Endothelial cell of umbilical vein (primary cell): ENCODE data around the gene C2orf68. TPM values are rescaled to one million over a fixed set of nuclear protein-coding genes. Genes with fewer than 3 reads are reported as not detected.

Experiments used
- BruUV-seq: library from RNA; stranded (reverse); fragments of 400-500 nt; replicated peaks from 2 replicates; lab custom pipeline; 2021; lab: Mats Ljungman, UMichigan
- CTCF ChIA-PET: fragments of 300-600, 350-600 bp; sonication (Branson Sonifier 250); formaldehyde crosslinking; loops from one replicate; lab custom pipeline; 2021; ENCODE audit warnings: antibody characterized with exemption, inconsistent platforms; lab: Charles Lee
- POLR2A ChIA-PET: fragments of 300-600, 350-600 bp; sonication (Branson Sonifier 250); formaldehyde crosslinking; loops from one replicate; lab custom pipeline; 2021; ENCODE audit warnings: antibody characterized with exemption, inconsistent platforms; lab: Charles Lee
- DNase-seq: peaks from one replicate; pipeline ENCODE4 v3.0.0-alpha.2; 2011; ENCODE audit warnings: low read depth, low spot score
- FAIRE-seq: peaks from 2 replicates; lab custom pipeline; 2011; peaks lifted over from hg19 to GRCh38; lab: Jason Lieb, UNC
- H2AFZ ChIP-seq: 2 replicates; pipeline ENCODE4 v1.6.0; 2012; ENCODE audit warnings: low read depth, low read length, control low read depth, inconsistent platforms
- H3K27ac ChIP-seq: 2 replicates; pipeline ENCODE4 v1.5.1; 2011; ENCODE audit warnings: low read depth, mild to moderate bottlenecking, control low read depth, low read length, moderate library complexity; ENCODE audit not compliant: insufficient read depth
- H3K27me3 ChIP-seq, 2 experiments: 2 replicates each; pipeline versions ENCODE4 v1.6.0 to v1.6.1; 2011; ENCODE audit warnings: low read length in 2 of 2, mixed read lengths in 1 of 2; ENCODE audit not compliant: control insufficient read depth in 2 of 2, insufficient read depth in 2 of 2
- H3K36me3 ChIP-seq, 2 experiments: 2 replicates in 1 of 2; 3 replicates in 1 of 2; pipeline ENCODE4 v1.5.1; 2011; ENCODE audit warnings: low read length in 2 of 2, mild to moderate bottlenecking in 1 of 2, moderate library complexity in 1 of 2; ENCODE audit not compliant: control insufficient read depth in 2 of 2, insufficient read depth in 2 of 2; ENCODE audit errors: extremely low read depth in 1 of 2
- H3K4me1 ChIP-seq: 3 replicates; pipeline ENCODE4 v1.5.1; 2011; ENCODE audit warnings: mild to moderate bottlenecking, low read length; ENCODE audit not compliant: control insufficient read depth, insufficient read depth; ENCODE audit errors: extremely low read depth
- H3K4me2 ChIP-seq: 2 replicates; pipeline ENCODE4 v1.6.1; 2011; ENCODE audit warnings: low read length, control low read depth, mixed read lengths; ENCODE audit not compliant: insufficient read depth
- H3K4me3 ChIP-seq, 3 experiments: fragments of 200-600 bp in 1 of 3; sonication (generic), shearing (Covaris generic) in 1 of 3; replicated peaks in 1 of 3; 2 replicates each; pipeline ENCODE4 v1.5.1; 2011 to 2016; ENCODE audit warnings: control low read depth in 3 of 3, low read length in 3 of 3, mild to moderate bottlenecking in 2 of 3, inconsistent platforms in 1 of 3, low read depth in 1 of 3, moderate library complexity in 1 of 3; ENCODE audit not compliant: insufficient read depth in 1 of 3
- H3K79me2 ChIP-seq: 2 replicates; pipeline ENCODE4 v1.6.0; 2012; ENCODE audit warnings: low read length, inconsistent platforms; ENCODE audit not compliant: control insufficient read depth, insufficient read depth
- H3K9ac ChIP-seq: replicated peaks from 2 replicates; pipeline ENCODE3; 2011; ENCODE audit warnings: low read length, control low read depth; ENCODE audit not compliant: insufficient read depth; ENCODE audit errors: extremely low read depth
- H3K9me1 ChIP-seq: replicated peaks from 3 replicates; pipeline ENCODE4 v1.6.0; 2011; ENCODE audit warnings: mild to moderate bottlenecking, low read length; ENCODE audit not compliant: control insufficient read depth, insufficient read depth; ENCODE audit errors: extremely low read depth
- H3K9me3 ChIP-seq: replicated peaks from 2 replicates; pipeline ENCODE4 v1.5.1; 2012; ENCODE audit warnings: low read length, inconsistent platforms; ENCODE audit not compliant: control insufficient read depth, insufficient read depth
- H4K20me1 ChIP-seq: replicated peaks from 2 replicates; pipeline ENCODE3; 2011; ENCODE audit warnings: mild to moderate bottlenecking, low read length; ENCODE audit not compliant: control insufficient read depth, insufficient read depth; ENCODE audit errors: extremely low read depth
- EZH2 ChIP-seq: IDR thresholded peaks from 2 replicates; pipeline ENCODE4 v1.6.1; 2012; ENCODE audit warnings: borderline replicate concordance, low read depth, mild to moderate bottlenecking, moderate library complexity, low read length, inconsistent platforms; ENCODE audit not compliant: severe bottlenecking
- FOS ChIP-seq: IDR thresholded peaks from 2 replicates; pipeline ENCODE4 v1.6.1; 2011; ENCODE audit warnings: mild to moderate bottlenecking, low read length, moderate library complexity, borderline replicate concordance; ENCODE audit not compliant: insufficient read depth
- GATA2 ChIP-seq: IDR thresholded peaks from 2 replicates; pipeline ENCODE4 v1.7.0; 2011; ENCODE audit warnings: low read depth, mild to moderate bottlenecking, moderate library complexity, mixed read lengths, low read length; ENCODE audit not compliant: insufficient read length, insufficient read depth
- JUN ChIP-seq: IDR thresholded peaks from 2 replicates; pipeline ENCODE4 v1.6.1; 2011; ENCODE audit warnings: borderline replicate concordance, low read depth; ENCODE audit not compliant: insufficient read length, insufficient read depth
- MAX ChIP-seq: IDR thresholded peaks from 2 replicates; pipeline ENCODE4 v1.6.1; 2011; ENCODE audit not compliant: insufficient read depth, insufficient read length
- MYC ChIP-seq: IDR thresholded peaks from one replicate; pipeline ENCODE4 v1.6.1; 2011; ENCODE audit warnings: mild to moderate bottlenecking, low read depth, low read length
- POLR2A ChIP-seq: IDR thresholded peaks from 2 replicates; pipeline ENCODE4 v1.6.1; 2012; ENCODE audit warnings: low read depth, mild to moderate bottlenecking, control low read depth, low read length
- POLR2AphosphoS5 ChIP-seq: IDR thresholded peaks from 2 replicates; pipeline ENCODE4 v1.6.1; 2012; ENCODE audit warnings: low read depth, mild to moderate bottlenecking, control low read depth, low read length, moderate library complexity; ENCODE audit not compliant: insufficient read depth
- dilution Hi-C: fragments of 300-500 bp; cut with MboI; formaldehyde crosslinking; loops from one replicate; pipeline ENCODE4 v1.15.0; 2019; ENCODE audit warnings: low sequenced_read_pairs; ENCODE audit not compliant: extremely low pct_ligation_motif_present
- intact Hi-C: fragments of 100-400 bp; cut with micrococcal nuclease; formaldehyde crosslinking; loops from one replicate; pipeline ENCODE4 v1.10.0; 2022
- polyA plus RNA-seq, 4 experiments: library from polyadenylated mRNA; depleted of rRNA in 3 of 4; stranded (reverse) in 3 of 4; unstranded in 1 of 4; fragments of >200 nt; gene quantifications; 2 replicates each; pipeline versions ENCODE4 v1.2.1 to v1.2.3, GENCODE V29; 2011 to 2012; ENCODE audit warnings: missing spikeins in 1 of 4
- total RNA-seq: library from RNA; stranded (reverse); gene quantifications from 2 replicates; pipeline ENCODE4 v1.2.3, GENCODE V29; 2021
- TF ChIP-seq, protein P1 (sequence below), 2 donors: IDR thresholded peaks; 1 replicate in 1 of 2; 2 replicates in 1 of 2; pipeline ENCODE4 v1.5.1; 2011; ENCODE audit warnings: low read length in 2 of 2, mild to moderate bottlenecking in 2 of 2, moderate library complexity in 2 of 2, control low read depth in 1 of 2, inconsistent platforms in 1 of 2, low read depth in 1 of 2; ENCODE audit not compliant: insufficient read depth in 1 of 2; ENCODE audit errors: extremely low read depth in 1 of 2

The C2orf68 gene
- total and polyA plus RNA-seq, 2 donors (not counting 3 experiments of a cell fraction or from before 2014, with no cell fraction given) = 17.4 to 27.4 TPM

DNA sequence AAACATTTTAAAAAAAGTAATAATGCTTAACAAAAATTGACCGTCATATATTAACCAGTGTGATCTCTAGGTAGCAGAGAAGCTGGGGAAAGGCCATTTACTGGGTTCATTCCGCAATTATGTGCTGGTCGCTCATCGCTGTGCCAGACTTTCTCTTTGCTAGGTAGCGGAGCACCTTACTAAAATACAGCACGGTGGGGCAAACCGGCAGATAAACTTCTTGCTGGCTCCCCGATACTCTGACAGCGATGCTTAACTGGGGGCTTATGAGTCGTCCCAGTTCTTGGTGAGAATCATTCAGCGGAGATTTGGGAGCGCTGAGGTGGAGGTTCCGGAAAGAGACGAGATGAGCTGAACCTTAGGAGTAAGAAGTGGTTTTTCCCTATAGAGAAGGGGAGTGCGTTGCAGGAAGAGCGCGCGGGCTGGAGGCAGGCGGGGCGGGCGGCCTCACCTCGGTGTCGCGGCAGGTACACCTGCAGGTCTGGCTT, 605 bp downstream of the C2orf68 start:
- dilution Hi-C loops = no loop called here
- Histone ChIP-seq H4K20me1 (no peaks in the 10 kb centered on the region), H3K4me1 (peaks cover 17% of the 10 kb centered on the region), H3K79me2 (peaks cover 13% of the 10 kb centered on the region), H3K4me3 (peak overlapping the region; percentile 77 to 98 (median 91)), H3K9me1 (no peaks in the 10 kb centered on the region), H3K27ac (peak overlapping the region; percentile 61), H3K27me3 (no peaks in the 10 kb centered on the region), H3K9me3 (no peaks in the 10 kb centered on the region), H3K9ac (peak overlapping the region; percentile 76), H3K36me3 (peaks cover 0 to 7% of the 10 kb centered on the region in 2 experiments), H3K4me2 (peak overlapping the region; percentile 87), H2AFZ (peak overlapping the region; percentile 92)
- no peak for TF ChIP-seq POLR2A
- TF ChIP-seq EZH2 = no peak
- TF ChIP-seq, protein P1, sequence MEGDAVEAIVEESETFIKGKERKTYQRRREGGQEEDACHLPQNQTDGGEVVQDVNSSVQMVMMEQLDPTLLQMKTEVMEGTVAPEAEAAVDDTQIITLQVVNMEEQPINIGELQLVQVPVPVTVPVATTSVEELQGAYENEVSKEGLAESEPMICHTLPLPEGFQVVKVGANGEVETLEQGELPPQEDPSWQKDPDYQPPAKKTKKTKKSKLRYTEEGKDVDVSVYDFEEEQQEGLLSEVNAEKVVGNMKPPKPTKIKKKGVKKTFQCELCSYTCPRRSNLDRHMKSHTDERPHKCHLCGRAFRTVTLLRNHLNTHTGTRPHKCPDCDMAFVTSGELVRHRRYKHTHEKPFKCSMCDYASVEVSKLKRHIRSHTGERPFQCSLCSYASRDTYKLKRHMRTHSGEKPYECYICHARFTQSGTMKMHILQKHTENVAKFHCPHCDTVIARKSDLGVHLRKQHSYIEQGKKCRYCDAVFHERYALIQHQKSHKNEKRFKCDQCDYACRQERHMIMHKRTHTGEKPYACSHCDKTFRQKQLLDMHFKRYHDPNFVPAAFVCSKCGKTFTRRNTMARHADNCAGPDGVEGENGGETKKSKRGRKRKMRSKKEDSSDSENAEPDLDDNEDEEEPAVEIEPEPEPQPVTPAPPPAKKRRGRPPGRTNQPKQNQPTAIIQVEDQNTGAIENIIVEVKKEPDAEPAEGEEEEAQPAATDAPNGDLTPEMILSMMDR (IDR thresholded peaks at IDR 0.05; ENCODE audit: extremely low read depth in 1 of 2, insufficient read depth in 1 of 2, low read depth in 1 of 2, low read length in 2 of 2) = no peak
- no peak for TF ChIP-seq MYC
- no peak for TF ChIP-seq JUN
- no peak for TF ChIP-seq MAX
- TF ChIP-seq FOS = no peak
- no peak for TF ChIP-seq GATA2
- no peak for TF ChIP-seq POLR2AphosphoS5
- BruUV-seq = TSS peak; percentile 26
- CTCF ChIA-PET = interaction anchor here (1.0 to 1.3 kb wide), 6 partner anchors 8 to 192 kb away, joined by 3 to 5 read pairs (median 4); partner anchors contain the start of genes RNF181, SH2D6 and TMEM150A
- FAIRE-seq = peak; percentile 81
- POLR2A ChIA-PET = interaction anchor here (0.6 to 1.4 kb wide), 8 partner anchors 9 to 284 kb away, joined by 3 to 7 read pairs (median 4); partner anchors contain the start of genes GGCX and TMEM150A
- peak; percentile 31 for DNase-seq
- intact Hi-C loops = no loop called here
